Left hindlimb (tissue), 1 donor: ENCODE data around the gene BPIFB3.

Experiments
- DNase-seq: peaks from one replicate; pipeline ENCODE4 v3.0.0-alpha.2; 2018

Gene BPIFB3

GRCh38 chr20:33016581-33017109 lies 37.1 kb upstream of the BPIFB3 start:
- DNase-seq, result no peak

- no peak for DNase-seq
These were observed 36.2 kb upstream of the BPIFB3 start for GRCh38 chr20:33017542-33017941.

GRCh38 chr20:33018169-33018931 lies 35.4 kb upstream of the BPIFB3 start:
- no peak for DNase-seq

- no peak for DNase-seq
These were observed 34.0 kb upstream of the BPIFB3 start for GRCh38 chr20:33019465-33020277.

DNA sequence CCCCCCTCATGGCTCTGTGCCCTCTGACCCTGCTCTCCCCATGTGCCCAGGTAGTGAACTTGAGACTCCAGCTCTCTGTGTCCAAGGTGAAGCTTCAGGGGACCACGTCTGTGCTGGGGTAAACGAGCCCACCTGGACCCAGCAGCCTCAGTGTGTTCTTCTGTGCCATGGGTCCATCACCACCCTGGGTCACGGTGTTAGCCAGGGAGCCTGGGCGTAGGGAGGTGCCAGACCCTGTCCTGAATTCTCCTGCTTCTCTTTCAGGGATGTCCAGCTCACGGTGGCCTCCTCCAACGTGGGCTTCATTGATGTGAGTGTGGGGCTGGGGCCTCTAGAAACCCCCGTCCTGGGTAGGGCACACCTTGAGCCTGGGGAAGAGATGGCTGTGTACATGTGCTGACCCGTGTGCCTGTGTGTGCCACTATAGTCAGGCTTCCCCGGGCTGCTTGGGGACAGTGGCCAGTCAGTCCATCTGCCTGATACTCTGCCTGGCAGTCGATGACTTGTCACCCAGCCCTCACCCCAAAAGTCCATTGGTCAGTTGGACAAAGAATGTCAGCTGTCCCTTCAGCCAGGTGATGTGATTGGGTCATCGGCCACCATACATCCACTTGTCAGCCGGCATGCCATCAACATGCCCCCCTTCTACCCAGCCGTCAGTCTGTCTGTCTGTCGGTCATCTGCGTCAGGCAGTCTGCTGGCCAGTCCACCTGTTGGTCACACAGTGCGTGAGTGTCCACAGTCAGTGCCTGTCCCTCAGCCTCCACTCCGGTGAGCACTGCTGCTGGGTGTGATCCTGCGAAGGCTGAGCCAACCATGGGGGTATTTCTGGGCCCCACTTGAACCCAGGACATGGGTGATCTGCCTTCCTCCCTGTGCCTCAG lies 33.2 kb upstream of the BPIFB3 start:
- no peak for DNase-seq

- no peak for DNase-seq
These were observed 31.8 kb upstream of the BPIFB3 start for GRCh38 chr20:33021879-33022278.

- DNase-seq, result no peak
These were observed 31.4 kb upstream of the BPIFB3 start for GRCh38 chr20:33022289-33022688.

GRCh38 chr20:33022694-33023438 lies 30.8 kb upstream of the BPIFB3 start:
- no peak for DNase-seq

GRCh38 chr20:33023439-33024242 lies 30.1 kb upstream of the BPIFB3 start:
- no peak for DNase-seq

GRCh38 chr20:33024243-33024560 lies 29.5 kb upstream of the BPIFB3 start:
- no peak for DNase-seq

GRCh38 chr20:33024609-33025317 lies 28.9 kb upstream of the BPIFB3 start:
- DNase-seq, result no peak

DNA sequence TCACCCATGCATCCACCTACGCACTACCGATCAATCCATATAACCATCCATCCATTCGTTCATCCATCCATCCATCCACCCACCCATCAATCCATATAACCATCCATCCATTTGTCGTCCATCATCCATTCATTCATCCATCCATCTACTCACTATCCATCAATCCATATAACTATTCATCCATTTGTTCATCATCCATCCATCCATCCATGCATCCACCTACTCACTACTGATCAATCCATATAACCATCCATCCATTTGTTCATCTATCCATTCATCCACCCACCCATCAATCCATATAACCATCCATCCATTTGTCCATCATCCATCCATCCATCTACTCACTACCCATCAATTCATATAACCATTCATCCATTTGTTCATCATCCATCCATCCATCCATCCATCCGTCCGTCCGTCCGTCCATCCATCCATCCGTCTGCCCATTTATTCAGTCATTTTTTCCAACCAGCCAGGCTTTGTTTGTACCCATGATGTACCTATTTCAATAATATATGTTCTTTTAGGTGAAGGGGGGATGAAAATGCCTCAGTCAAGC lies 28.3 kb upstream of the BPIFB3 start:
- no peak for DNase-seq

- no peak for DNase-seq
These were observed 27.5 kb upstream of the BPIFB3 start for GRCh38 chr20:33026072-33026778.

GRCh38 chr20:33026779-33027759 lies 26.6 kb upstream of the BPIFB3 start:
- DNase-seq, result no peak

- DNase-seq, result no peak
These were observed 25.6 kb upstream of the BPIFB3 start for GRCh38 chr20:33027769-33028751.

DNA sequence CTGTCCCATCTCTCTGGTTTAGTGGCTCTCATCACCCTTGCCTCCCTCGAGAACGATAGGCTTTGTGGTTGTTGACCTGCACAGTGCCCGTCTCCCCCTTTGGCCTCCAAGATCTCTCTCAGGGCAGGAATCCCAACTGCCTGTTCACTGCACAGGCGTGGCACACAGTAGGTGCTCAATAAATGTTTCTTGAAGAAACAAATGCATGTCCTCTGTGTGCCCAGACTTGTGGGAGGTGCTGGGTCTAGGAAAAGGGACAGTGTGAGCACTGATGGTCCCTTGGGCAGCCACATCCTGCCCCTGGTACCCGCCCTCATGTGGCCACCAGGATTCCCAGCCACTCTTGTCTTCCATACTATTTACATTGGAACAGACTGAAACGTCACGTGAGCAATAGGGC lies 24.8 kb upstream of the BPIFB3 start:
- DNase-seq, result no peak

- no peak for DNase-seq
These were observed 23.6 kb upstream of the BPIFB3 start for GRCh38 chr20:33030076-33030475.
